ENCODE results near the gene CRTC1.

DNA sequence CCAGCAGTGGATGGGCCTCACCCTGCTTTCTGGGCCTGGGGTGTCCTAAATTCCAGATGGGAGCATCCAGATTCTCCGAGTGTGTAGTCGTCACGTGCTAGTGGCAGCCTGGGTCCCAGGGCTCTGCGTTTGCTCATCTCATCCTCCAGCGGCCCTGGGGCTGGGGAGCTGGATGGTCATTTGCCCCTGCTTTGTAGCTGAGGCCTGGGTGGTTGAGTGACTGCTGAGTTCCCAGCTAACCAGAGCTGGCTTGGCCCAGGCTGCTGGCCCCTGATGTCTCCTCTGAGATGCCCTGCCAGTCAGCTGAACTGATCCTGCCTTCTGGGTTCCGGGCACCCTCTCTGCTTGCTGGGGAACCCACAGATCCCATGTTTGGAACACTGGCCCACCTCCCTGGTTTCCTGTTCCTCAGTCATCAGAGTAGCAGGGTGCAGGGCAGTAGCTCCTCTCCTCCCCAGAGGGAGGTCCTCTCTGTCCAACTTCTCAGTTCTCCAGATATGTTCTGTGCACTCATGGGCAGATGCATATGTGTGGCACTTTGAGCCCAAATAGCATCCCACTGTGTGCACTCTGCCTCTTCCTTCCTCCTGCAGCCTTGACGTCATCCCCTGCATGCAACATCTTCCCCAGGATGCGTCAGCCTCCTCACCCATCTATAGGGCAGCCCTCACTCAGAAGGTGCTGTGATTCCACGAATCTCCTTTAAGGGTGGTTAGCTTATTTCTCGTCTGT lies 22.4 kb upstream of the CRTC1 start:
- TF ChIP-seq, protein P1, sequence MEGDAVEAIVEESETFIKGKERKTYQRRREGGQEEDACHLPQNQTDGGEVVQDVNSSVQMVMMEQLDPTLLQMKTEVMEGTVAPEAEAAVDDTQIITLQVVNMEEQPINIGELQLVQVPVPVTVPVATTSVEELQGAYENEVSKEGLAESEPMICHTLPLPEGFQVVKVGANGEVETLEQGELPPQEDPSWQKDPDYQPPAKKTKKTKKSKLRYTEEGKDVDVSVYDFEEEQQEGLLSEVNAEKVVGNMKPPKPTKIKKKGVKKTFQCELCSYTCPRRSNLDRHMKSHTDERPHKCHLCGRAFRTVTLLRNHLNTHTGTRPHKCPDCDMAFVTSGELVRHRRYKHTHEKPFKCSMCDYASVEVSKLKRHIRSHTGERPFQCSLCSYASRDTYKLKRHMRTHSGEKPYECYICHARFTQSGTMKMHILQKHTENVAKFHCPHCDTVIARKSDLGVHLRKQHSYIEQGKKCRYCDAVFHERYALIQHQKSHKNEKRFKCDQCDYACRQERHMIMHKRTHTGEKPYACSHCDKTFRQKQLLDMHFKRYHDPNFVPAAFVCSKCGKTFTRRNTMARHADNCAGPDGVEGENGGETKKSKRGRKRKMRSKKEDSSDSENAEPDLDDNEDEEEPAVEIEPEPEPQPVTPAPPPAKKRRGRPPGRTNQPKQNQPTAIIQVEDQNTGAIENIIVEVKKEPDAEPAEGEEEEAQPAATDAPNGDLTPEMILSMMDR (IDR thresholded peaks at IDR 0.05; ENCODE audit: borderline replicate concordance, extremely low read depth, low read length, poor library complexity, severe bottlenecking): no peak
- no peak for TF ChIP-seq EZH2 (IDR thresholded peaks at IDR 0.05; ENCODE audit: borderline replicate concordance, low read depth, low read length, severe bottlenecking)
